HCT116 (cell line): ENCODE results near the gene PCNP. TPM values are rescaled to one million over a fixed set of nuclear protein-coding genes. Genes with fewer than 3 reads are reported as not detected.
"Not testable (repeated sequence)": the region's sequence is repeated elsewhere in the genome, so short reads cannot be mapped to it uniquely, and the experiment has no call there.

Experiments used
- ATAC-seq: fragments of 200-7000 bp; cut with Tn5 transposase; 2 replicates; pipeline ENCODE4 v1.9.1; 2020; ENCODE audit warnings: mild to moderate bottlenecking, moderate library complexity
- BruUV-seq: library from RNA; stranded (reverse); fragments of 400-500 nt; replicated peaks from 2 replicates; lab custom pipeline; 2021; lab: Mats Ljungman, UMichigan
- CTCF ChIA-PET: fragments of 300-600 bp; sonication (Branson Sonifier 250); formaldehyde crosslinking; loops from one replicate; lab custom pipeline; 2021; ENCODE audit warnings: antibody characterized with exemption; lab: Charles Lee
- POLR2A ChIA-PET: fragments of 300-600, 350-600 bp; sonication (Branson Sonifier 250); formaldehyde crosslinking; loops from one replicate; lab custom pipeline; 2021; ENCODE audit warnings: antibody characterized with exemption; lab: Charles Lee
- RAD21 ChIA-PET, 2 experiments: fragments of 300-600 bp; sonication (Branson Sonifier 250); formaldehyde crosslinking; loops; one replicate each; lab custom pipeline; 2023; ENCODE audit warnings: low total read pairs in 2 of 2; ENCODE audit not compliant: uncharacterized antibody in 2 of 2, unreplicated experiment in 2 of 2, low non-redundant PET in 1 of 2; lab: Charles Lee
- DNase-seq: peaks from one replicate; pipeline ENCODE4 v3.0.0-alpha.2; 2010; ENCODE audit warnings: low read depth, low spot score
- H2AFZ ChIP-seq: fragments of 200-600 bp; shearing (Covaris generic), sonication (generic); 2 replicates; pipeline ENCODE4 v1.6.1; 2017; ENCODE audit warnings: low read depth, mixed run types, mixed read lengths, antibody characterized with exemption, low read length; ENCODE audit not compliant: poor library complexity, severe bottlenecking
- H3K27ac ChIP-seq: 2 replicates; pipeline ENCODE4 v1.5.1; 2012; ENCODE audit warnings: low read depth, low read length
- H3K27me3 ChIP-seq: fragments of 200-600 bp; sonication (generic); 2 replicates; pipeline ENCODE4 v1.6.1; 2016; ENCODE audit warnings: mixed run types, low read length, mixed read lengths; ENCODE audit not compliant: insufficient read depth
- H3K36me3 ChIP-seq, 2 experiments: fragments of 200-500 bp in 1 of 2; fragments of 200-600 bp in 1 of 2; sonication (Bioruptor generic) in 1 of 2; sonication (generic) in 1 of 2; 2 replicates each; pipeline versions ENCODE4 v1.5.1 to v1.6.1; 2014 to 2016; ENCODE audit warnings: low read length in 2 of 2, inconsistent platforms in 1 of 2, mixed read lengths in 1 of 2, mixed run types in 1 of 2; ENCODE audit not compliant: insufficient read depth in 2 of 2, control insufficient read depth in 1 of 2
- H3K4me1 ChIP-seq, 2 experiments: fragments of 200-600 bp in 1 of 2; sonication (generic) in 1 of 2; 2 replicates each; pipeline versions ENCODE4 v1.5.1 to v1.6.1; 2012 to 2017; ENCODE audit warnings: low read length in 2 of 2, inconsistent platforms in 1 of 2, mild to moderate bottlenecking in 1 of 2, mixed read lengths in 1 of 2, mixed run types in 1 of 2, moderate library complexity in 1 of 2; ENCODE audit not compliant: insufficient read depth in 2 of 2, control insufficient read depth in 1 of 2
- H3K4me2 ChIP-seq: fragments of 200-600 bp; sonication (generic); 2 replicates; pipeline ENCODE4 v1.6.1; 2017; ENCODE audit warnings: mixed run types, low read length, mixed read lengths
- H3K4me3 ChIP-seq, 2 experiments: fragments of 200-600 bp in 1 of 2; sonication (generic) in 1 of 2; replicated peaks in 1 of 2; 2 replicates each; pipeline ENCODE4 v1.5.1; 2011 to 2016; ENCODE audit warnings: low read length in 2 of 2, control low read depth in 1 of 2, low read depth in 1 of 2, mild to moderate bottlenecking in 1 of 2, mixed read lengths in 1 of 2, mixed run types in 1 of 2
- H3K79me2 ChIP-seq: fragments of 200-600 bp; sonication (generic); 2 replicates; pipeline ENCODE4 v1.6.1; 2017; ENCODE audit warnings: mild to moderate bottlenecking, mixed run types, low read length, moderate library complexity, mixed read lengths; ENCODE audit not compliant: insufficient read depth
- H3K9ac ChIP-seq: fragments of 200-600 bp; sonication (generic); 2 replicates; pipeline ENCODE4 v1.6.1; 2016; ENCODE audit warnings: low read length, mixed read lengths
- H3K9me2 ChIP-seq: fragments of 200-600 bp; sonication (generic), shearing (Covaris generic); 2 replicates; pipeline ENCODE4 v1.6.1; 2017; ENCODE audit warnings: mixed run types, mild to moderate bottlenecking, moderate library complexity; ENCODE audit not compliant: insufficient read depth
- H3K9me3 ChIP-seq, 2 experiments: fragments of 200-500 bp in 1 of 2; fragments of 200-600 bp in 1 of 2; sonication (Bioruptor generic) in 1 of 2; sonication (generic) in 1 of 2; 2 replicates each; pipeline ENCODE4 v1.6.1; 2014 to 2017; ENCODE audit warnings: low read length in 2 of 2, mixed read lengths in 2 of 2, inconsistent platforms in 1 of 2, low read depth in 1 of 2, mild to moderate bottlenecking in 1 of 2, mixed run types in 1 of 2, moderate library complexity in 1 of 2; ENCODE audit not compliant: control insufficient read depth in 1 of 2, insufficient read depth in 1 of 2
- H4K20me1 ChIP-seq: fragments of 200-600 bp; sonication (generic), shearing (Covaris generic); 2 replicates; pipeline ENCODE4 v1.6.1; 2017; ENCODE audit warnings: mixed run types, mild to moderate bottlenecking, moderate library complexity; ENCODE audit not compliant: insufficient read depth
- ATF3 ChIP-seq: IDR thresholded peaks from 2 replicates; pipeline ENCODE4 v1.6.1; 2012
- CBX3 ChIP-seq: IDR thresholded peaks from 2 replicates; pipeline ENCODE4 v1.6.1; 2012; ENCODE audit warnings: low read depth
- CEBPB ChIP-seq: IDR thresholded peaks from 2 replicates; pipeline ENCODE4 v1.6.1; 2012; ENCODE audit warnings: low read depth
- CTCF ChIP-seq, 3 experiments: fragments of 200-600 bp in 1 of 3; sonication (generic) in 1 of 3; IDR thresholded peaks in 2 of 3; conservative IDR thresholded peaks in 1 of 3; 2 replicates each; pipeline ENCODE4 v1.5.1; 2012 to 2017; ENCODE audit warnings: low read depth in 2 of 3, low read length in 2 of 3, antibody characterized with exemption in 1 of 3, borderline replicate concordance in 1 of 3, control low read depth in 1 of 3, mild to moderate bottlenecking in 1 of 3, mixed read lengths in 1 of 3, mixed run types in 1 of 3, moderate library complexity in 1 of 3; ENCODE audit not compliant: insufficient read depth in 1 of 3
- EGR1 ChIP-seq: IDR thresholded peaks from 2 replicates; pipeline ENCODE4 v1.6.1; 2012; ENCODE audit warnings: low read depth
- EZH2phosphoT487 ChIP-seq: fragments of 200-600 bp; IDR thresholded peaks from 2 replicates; pipeline ENCODE4 v1.6.1; 2018; ENCODE audit warnings: antibody characterized with exemption, borderline replicate concordance
- POLR2AphosphoS5 ChIP-seq: IDR thresholded peaks from 2 replicates; pipeline ENCODE4 v1.6.1; 2011; ENCODE audit warnings: mild to moderate bottlenecking, low read depth, low read length, moderate library complexity
- RAD21 ChIP-seq: IDR thresholded peaks from 2 replicates; pipeline ENCODE4 v1.6.1; 2012; ENCODE audit warnings: low read depth, mild to moderate bottlenecking
- REST ChIP-seq: IDR thresholded peaks from 2 replicates; pipeline ENCODE4 v1.6.1; 2012; ENCODE audit warnings: low read depth
- SIN3A ChIP-seq: IDR thresholded peaks from 2 replicates; pipeline ENCODE4 v1.6.1; 2012; ENCODE audit warnings: low read depth
- SP1 ChIP-seq: IDR thresholded peaks from 2 replicates; pipeline ENCODE4 v1.6.1; 2012; ENCODE audit warnings: low read depth
- SRF ChIP-seq: IDR thresholded peaks from 2 replicates; pipeline ENCODE4 v1.6.1; 2012; ENCODE audit warnings: low read depth
- TCF7L2 ChIP-seq: IDR thresholded peaks from 2 replicates; pipeline ENCODE4 v1.7.0; 2011; ENCODE audit warnings: borderline replicate concordance, inconsistent platforms; ENCODE audit not compliant: insufficient read depth, insufficient read length; ENCODE audit errors: extremely low read depth
- YY1 ChIP-seq: IDR thresholded peaks from 2 replicates; pipeline ENCODE4 v1.6.1; 2011; ENCODE audit warnings: low read length, low read depth, moderate library complexity, mild to moderate bottlenecking; ENCODE audit not compliant: insufficient replicate concordance; ENCODE audit errors: extremely low read depth
- ZNF274 ChIP-seq: fragments of 200-500 bp; sonication (Bioruptor generic); IDR thresholded peaks from 2 replicates; pipeline ENCODE4 v1.6.1; 2014; ENCODE audit warnings: mild to moderate bottlenecking, low read depth, low read length, inconsistent platforms
- intact Hi-C: fragments of 100-400 bp; cut with micrococcal nuclease; formaldehyde crosslinking; loops from 2 replicates; pipeline ENCODE4 v1.10.0; 2022
- total RNA-seq: library from RNA; stranded (reverse); gene quantifications from one replicate; pipeline ENCODE4 v1.2.1, GENCODE V29; 2021; ENCODE audit not compliant: unreplicated experiment

PCNP gene
- total RNA-seq, 1 experiment from 2014 or later = 177 TPM

GRCh38 chr3:101641397-101642115 is 67.6 kb downstream of the PCNP start:
- H3K9me3 ChIP-seq, H3K4me3 ChIP-seq, BruUV-seq, H4K20me1 ChIP-seq, H3K36me3 ChIP-seq, DNase-seq, H3K9me2 ChIP-seq, ATAC-seq, H2AFZ ChIP-seq, RAD21 ChIA-PET, intact Hi-C loops, H3K79me2 ChIP-seq, H3K27ac ChIP-seq, POLR2A ChIA-PET, CTCF ChIA-PET, H3K4me2 ChIP-seq, H3K9ac ChIP-seq, H3K27me3 ChIP-seq: not testable (repeated sequence)
- H3K4me1 ChIP-seq = peaks cover 0 to 14% of the 10 kb centered on the region in 2 experiments; a peak in 2 of 4 replicates

- Histone ChIP-seq H3K27me3 (no peaks in the 10 kb centered on the region), H3K4me1 (peaks cover 0 to 14% of the 10 kb centered on the region in 2 experiments; a peak in 2 of 4 replicates), H3K4me2 (no peak overlapping the region), H2AFZ (no peak overlapping the region), H3K79me2 (no peaks in the 10 kb centered on the region), H3K27ac (no peak overlapping the region), H3K36me3 (no peaks in the 10 kb centered on the region), H3K9me3 (no peaks in the 10 kb centered on the region), H3K9ac (no peak overlapping the region), H4K20me1 (no peaks in the 10 kb centered on the region), H3K4me3 (no peak overlapping the region), H3K9me2 (no peaks in the 10 kb centered on the region)
- POLR2A ChIA-PET = no interaction called here
- DNase-seq = no peak
- intact Hi-C loops = no loop called here
- CTCF ChIA-PET = no interaction called here
- BruUV-seq = no TSS peak
- RAD21 ChIA-PET = no interaction called here
- ATAC-seq = no peak
- TF ChIP-seq POLR2AphosphoS5 (no peak), SP1 (no peak), YY1 (no peak), ZNF274 (no peak), SIN3A (no peak), RAD21 (no peak), TCF7L2 (no peak), ATF3 (no peak), SRF (no peak), CTCF (IDR thresholded peaks at IDR 0.05 in 2 of 3, conservative IDR thresholded peaks at IDR 0.05 in 1 of 3; ENCODE audit: borderline replicate concordance in 1 of 3, insufficient read depth in 1 of 3, low read depth in 2 of 3, low read length in 2 of 3) (no peak), CEBPB (no peak), EGR1 (no peak), EZH2phosphoT487 (no peak), CBX3 (no peak), REST (no peak)
These were observed 68.5 kb downstream of the PCNP start for GRCh38 chr3:101642441-101642840.
